Brain microvascular endothelial cell (primary cell): ENCODE results near the gene RARRES2.
"Not testable (repeated sequence)": the region's sequence is repeated elsewhere in the genome, so short reads cannot be mapped to it uniquely, and the experiment has no call there.

ENCODE experiments used
- DNase-seq: peaks from one replicate; pipeline ENCODE4 v3.0.0-alpha.2; 2020
- H3K27ac ChIP-seq: fragments of 250-450 bp; sonication (Bioruptor Pico); 2 replicates; pipeline ENCODE4 v1.5.1; 2020; ENCODE audit warnings: mild to moderate bottlenecking, moderate library complexity
- H3K27me3 ChIP-seq: fragments of 250-450 bp; sonication (Bioruptor Pico); replicated peaks from 2 replicates; pipeline ENCODE4 v1.5.1; 2020; ENCODE audit warnings: mild to moderate bottlenecking
- H3K36me3 ChIP-seq: fragments of 250-450 bp; sonication (Bioruptor Pico); replicated peaks from 2 replicates; pipeline ENCODE4 v1.5.1; 2020; ENCODE audit warnings: mild to moderate bottlenecking
- H3K4me3 ChIP-seq: 2 replicates; pipeline ENCODE4 v1.5.1; 2011; ENCODE audit warnings: low read depth, mild to moderate bottlenecking, control low read depth, low read length, moderate library complexity
- in situ Hi-C: cut with HindIII; loops from 2 replicates; pipeline ENCODE4 v1.10.0; 2017; ENCODE audit warnings: low sequenced_read_pairs, low pct_ligation_motif_present
- TF ChIP-seq, protein P1 (sequence below): IDR thresholded peaks from 2 replicates; pipeline ENCODE4 v1.5.1; 2011; ENCODE audit warnings: low read depth, mild to moderate bottlenecking, moderate library complexity, low read length, control low read depth, inconsistent platforms; ENCODE audit errors: missing control alignments

The RARRES2 gene

DNA sequence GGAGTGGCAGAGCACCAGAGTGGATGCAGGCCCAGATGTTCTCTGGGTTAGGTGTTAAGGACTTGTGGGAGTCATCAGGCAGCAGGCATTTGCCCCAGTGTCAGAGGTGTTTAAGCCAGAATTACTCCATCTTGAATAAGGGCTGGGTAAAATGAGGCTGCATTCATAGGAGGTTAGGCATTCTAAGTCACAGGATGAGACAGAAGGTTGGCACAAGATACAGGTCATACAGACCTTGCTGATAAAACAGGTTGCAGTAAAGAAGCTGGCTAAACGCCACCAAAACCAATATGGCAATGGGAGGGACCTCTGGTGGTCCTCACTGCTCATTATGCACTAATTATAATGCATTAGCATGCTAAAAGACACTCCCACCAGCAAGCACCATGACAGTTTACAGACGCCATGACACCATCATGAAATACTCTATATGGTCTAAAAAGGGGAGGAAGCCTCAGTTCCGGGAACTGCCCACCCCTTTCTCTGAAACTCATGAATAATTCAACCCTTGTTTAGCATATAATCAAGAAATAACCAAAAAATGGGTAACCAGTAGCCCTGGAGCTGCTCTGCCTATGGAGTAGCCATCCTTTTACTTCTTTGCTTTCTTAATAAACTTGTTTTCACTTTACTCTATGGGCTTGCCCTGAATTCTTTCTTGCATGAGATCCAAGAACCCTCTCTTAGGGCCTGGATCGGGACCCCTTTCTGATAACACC, 19.2 kb downstream of the RARRES2 start:
- H3K27me3 ChIP-seq, result peaks cover 8% of the 10 kb centered on the region
- H3K27ac ChIP-seq, result no peak overlapping the region
- no peaks in the 10 kb centered on the region for H3K36me3 ChIP-seq
- peak overlapping the region; percentile 47 for H3K4me3 ChIP-seq
- TF ChIP-seq, protein P1, sequence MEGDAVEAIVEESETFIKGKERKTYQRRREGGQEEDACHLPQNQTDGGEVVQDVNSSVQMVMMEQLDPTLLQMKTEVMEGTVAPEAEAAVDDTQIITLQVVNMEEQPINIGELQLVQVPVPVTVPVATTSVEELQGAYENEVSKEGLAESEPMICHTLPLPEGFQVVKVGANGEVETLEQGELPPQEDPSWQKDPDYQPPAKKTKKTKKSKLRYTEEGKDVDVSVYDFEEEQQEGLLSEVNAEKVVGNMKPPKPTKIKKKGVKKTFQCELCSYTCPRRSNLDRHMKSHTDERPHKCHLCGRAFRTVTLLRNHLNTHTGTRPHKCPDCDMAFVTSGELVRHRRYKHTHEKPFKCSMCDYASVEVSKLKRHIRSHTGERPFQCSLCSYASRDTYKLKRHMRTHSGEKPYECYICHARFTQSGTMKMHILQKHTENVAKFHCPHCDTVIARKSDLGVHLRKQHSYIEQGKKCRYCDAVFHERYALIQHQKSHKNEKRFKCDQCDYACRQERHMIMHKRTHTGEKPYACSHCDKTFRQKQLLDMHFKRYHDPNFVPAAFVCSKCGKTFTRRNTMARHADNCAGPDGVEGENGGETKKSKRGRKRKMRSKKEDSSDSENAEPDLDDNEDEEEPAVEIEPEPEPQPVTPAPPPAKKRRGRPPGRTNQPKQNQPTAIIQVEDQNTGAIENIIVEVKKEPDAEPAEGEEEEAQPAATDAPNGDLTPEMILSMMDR, result no peak
- in situ Hi-C loops, result no loop called here
- no peak for DNase-seq

DNA sequence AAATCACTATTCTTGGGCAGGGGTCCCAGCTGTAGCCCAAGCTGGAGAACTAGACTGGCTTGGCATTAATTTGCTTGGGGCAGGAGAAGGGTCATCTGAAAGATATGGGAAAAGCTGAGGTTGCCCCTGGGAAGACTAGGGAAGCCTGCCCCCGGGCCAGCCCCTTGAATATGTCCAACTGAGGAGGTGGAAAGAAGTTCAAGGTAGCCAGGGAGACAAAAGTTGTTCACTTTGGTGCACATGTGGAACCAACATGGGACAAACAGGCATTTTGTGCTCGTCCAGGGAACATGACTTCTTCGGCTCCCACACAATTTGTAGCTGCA, 19.7 kb downstream of the RARRES2 start:
- TF ChIP-seq, protein P1, result no peak
- in situ Hi-C loops, result no loop called here
- no peak for DNase-seq
- Histone ChIP-seq H3K36me3 (no peaks in the 10 kb centered on the region), H3K4me3 (no peak overlapping the region), H3K27me3 (peaks cover 8% of the 10 kb centered on the region), H3K27ac (no peak overlapping the region)

DNA sequence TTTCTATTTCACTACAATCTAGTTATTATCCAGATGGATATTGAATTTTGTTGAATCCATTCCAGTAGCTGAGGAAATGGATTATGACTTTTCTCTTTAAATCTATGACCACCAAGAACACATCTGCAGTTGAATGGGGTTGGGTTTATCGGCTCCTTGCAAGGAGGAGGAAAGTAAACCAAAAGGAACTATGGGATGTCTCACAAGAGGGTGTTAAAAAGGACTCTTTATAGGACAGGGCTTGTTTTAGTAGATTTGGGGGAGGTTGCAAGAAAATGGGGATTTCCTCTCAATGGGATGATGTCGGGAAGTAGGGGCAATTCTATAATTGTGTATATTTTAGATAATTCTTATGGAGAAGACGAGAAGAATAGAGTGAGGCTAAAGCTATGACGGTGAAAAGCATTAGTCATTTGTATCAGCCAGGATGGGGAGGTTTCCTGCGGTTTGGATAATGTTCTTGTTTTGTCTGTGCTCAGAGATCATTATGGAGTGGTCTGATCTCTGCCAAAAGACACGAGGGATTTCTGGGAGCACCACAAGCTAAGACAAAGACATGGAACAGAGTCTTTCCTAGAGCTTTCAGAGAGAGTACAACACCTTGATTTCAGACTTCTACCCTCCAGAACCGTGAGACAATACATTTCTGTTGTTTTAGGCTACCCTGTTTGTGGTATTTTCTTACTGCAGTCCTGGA, 23.5 kb downstream of the RARRES2 start:
- in situ Hi-C loops, result no loop called here
- H3K27me3 ChIP-seq, result peaks cover 1% of the 10 kb centered on the region
- peak; percentile 9 for DNase-seq
- no peak overlapping the region for H3K27ac ChIP-seq
- TF ChIP-seq, protein P1, result no peak
- no peaks in the 10 kb centered on the region for H3K36me3 ChIP-seq
- H3K4me3 ChIP-seq, result no peak overlapping the region

DNA sequence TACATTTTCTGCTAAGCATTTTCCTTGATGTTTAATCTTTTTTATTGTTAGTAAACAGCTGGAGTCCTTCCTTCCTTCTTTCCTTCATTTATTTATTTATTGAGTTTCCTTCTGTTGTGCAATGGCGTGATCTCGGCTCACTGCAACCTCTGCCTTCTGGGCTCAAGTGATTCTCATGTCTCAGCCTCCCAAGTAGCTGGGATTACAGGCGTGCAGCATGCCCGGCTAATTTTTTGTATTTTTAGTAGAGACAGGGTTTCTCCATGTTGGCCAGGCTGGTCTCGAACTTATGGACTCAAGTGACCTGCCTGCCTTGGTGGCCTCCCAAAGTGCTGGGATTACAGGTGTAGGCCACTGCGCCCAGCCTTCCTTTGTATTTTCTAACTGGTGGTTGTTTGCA, 24.4 kb downstream of the RARRES2 start:
- H3K36me3 ChIP-seq, H3K4me3 ChIP-seq, in situ Hi-C loops: not testable (repeated sequence)

DNA sequence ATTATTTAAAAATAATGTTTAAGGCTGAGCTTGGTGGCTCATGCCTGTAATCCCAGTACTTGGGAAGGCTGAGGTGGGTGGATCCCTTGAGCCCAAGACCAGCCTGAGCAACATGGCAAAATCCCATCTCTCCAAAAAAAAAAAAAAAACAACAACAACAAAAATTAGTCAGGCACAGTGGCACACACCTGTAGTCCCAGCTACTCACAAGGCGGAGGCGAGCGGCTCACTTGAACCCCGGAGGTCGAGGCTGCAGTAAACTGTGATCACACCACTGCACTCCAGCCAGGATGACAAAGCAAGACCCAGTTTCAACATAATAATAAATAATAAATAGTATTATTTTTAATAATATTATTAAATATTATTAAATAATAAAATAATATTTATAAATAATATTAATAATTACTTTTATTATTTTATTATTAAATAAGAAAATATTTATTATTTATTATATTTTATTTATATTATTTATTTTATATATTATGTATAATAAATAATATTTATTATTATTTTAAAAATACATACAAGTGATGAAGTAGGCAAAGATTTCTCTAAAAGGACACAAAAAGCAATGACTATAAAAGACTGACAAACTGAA, 26.7 kb downstream of the RARRES2 start:
- in situ Hi-C loops, result no loop called here

More for the DNA sequence above, 24.4 kb downstream of the RARRES2 start:
- H3K27me3 ChIP-seq, DNase-seq, H3K27ac ChIP-seq: not testable (repeated sequence)

DNA sequence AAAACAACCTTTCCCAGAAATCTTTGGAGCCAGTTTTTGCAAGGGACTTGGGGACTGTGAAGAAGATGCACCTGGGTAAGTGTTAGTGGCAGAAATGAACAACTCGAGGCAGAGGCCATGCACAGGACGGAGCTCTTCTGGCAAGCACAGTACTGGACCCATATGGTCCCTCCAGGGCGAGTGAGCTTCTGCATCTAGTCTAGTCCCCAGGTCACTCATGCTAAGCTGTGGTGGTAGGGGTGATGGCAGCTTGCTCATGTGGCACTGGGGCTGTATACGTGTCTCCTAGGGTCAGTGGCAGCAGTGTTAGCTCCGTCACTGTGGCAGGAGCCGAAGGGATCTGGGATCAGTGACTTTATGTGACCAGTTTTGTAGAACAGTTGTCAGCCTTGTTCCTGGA, 27.6 kb downstream of the RARRES2 start:
- TF ChIP-seq, protein P1, result no peak
- H3K27me3 ChIP-seq, result no peaks in the 10 kb centered on the region
- DNase-seq, result no peak
- H3K27ac ChIP-seq, result no peak overlapping the region
- in situ Hi-C loops, result no loop called here
- H3K36me3 ChIP-seq, result no peaks in the 10 kb centered on the region
- no peak overlapping the region for H3K4me3 ChIP-seq

More for the DNA sequence above, 26.7 kb downstream of the RARRES2 start:
- Histone ChIP-seq H3K27me3 (no peaks in the 10 kb centered on the region), H3K36me3 (no peaks in the 10 kb centered on the region), H3K4me3 (no peak overlapping the region), H3K27ac (no peak overlapping the region)
- TF ChIP-seq, protein P1, result no peak
- DNase-seq, result no peak
